Activated CD4-positive, CD25-positive, alpha-beta regulatory T cell treated with anti-CD3 and anti-CD28 coated beads, Interleukin-2, amount 50 U/mL, for 72 hours (primary cell): ENCODE results near the gene PLA2G2F.

Experiments
- DNase-seq: peaks from one replicate; pipeline ENCODE4 v3.0.0; 2021

PLA2G2F gene

DNA sequence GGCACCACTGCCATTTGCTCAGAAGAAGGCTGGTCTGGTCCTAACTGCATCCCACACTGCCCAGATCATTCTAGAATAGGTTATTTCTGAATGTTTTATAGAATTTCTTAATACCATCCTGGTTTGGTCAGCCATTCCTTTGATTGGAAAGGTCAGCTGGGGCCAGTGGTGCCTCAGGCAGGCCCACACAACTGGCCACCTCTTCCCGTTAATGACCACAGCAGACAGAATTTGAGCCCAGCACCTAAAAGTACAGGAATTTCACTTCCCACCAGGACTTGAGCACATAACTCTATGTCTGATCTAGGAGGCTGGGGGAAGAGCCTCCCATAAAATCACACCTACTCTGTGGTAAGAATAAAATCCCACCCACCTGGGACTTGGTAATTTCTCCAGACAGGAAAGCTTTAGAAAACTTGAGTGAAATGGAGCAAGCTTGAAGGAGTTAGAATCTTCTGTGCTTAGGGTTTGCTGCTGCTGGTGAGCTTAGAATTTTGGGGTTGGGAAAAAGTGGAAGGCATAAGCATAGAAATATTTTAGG is 53.8 kb downstream of the PLA2G2F start:
- DNase-seq = no peak

DNA sequence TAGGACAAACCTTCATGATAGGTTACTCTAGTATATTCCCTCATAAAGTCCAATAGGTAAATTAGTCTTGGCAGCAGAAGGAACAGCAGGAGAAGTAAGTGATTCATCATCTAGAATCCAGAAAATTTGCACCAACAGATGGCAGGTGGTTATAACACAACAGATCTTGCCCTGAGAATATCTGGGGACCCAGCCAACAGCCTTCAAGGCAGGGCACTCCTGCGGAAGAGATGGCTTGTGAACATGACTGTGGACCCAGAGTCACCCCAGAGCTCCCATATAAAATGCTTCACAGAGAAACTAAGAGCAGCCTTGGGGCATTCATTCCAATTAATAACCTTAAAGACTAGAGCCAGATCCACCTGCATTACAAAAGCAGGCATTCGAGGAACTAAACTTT is 55.1 kb downstream of the PLA2G2F start:
- DNase-seq = no peak

DNA sequence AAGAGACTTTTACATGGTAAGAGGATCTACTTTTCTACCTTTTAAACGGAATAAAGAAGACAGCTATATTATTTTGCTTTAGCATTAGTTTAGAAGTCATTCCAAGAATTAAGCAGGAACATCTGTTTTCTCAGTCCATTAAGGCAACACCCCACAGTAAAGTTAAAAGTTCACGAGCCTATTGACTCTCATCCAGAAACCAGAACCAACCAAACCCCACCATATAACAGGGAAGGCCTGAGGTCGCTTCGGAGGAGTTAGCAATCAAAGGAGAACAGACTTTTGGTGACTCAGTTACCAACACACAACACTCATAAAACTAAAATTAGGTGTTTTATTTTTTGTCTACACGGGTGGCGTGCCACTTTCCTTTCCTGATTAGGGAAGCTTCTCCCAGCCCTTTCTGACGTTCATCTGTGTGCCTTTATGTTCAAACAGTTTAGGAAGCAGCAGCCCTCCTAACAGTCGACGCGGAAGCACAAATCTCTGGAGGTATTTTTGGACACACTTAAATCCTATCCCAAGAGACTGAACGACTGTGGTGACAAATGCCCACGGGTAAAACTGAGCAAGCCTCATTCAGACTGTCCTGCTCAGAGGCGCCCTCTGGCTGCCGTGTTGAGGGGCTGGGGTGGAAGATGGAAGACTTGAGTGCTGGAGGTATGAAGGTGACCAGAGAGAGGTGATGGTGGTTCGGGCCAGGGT is 55.8 kb downstream of the PLA2G2F start:
- peak; percentile 68 for DNase-seq

DNA sequence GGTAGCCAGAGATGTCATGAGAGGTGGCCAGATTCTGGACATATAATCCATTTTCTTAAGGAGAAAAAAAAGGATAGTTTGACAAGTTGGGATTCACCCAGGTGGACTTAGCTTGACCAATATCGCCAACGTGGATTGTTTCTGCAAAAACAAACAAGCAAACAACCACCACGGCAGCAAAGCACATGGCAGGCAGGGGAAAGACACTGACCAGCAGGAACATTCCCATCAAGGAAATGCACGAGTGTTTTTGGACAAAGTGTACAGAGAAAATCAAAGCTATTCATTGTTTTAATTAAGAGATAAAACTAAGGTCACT is 56.3 kb downstream of the PLA2G2F start:
- no peak for DNase-seq

DNA sequence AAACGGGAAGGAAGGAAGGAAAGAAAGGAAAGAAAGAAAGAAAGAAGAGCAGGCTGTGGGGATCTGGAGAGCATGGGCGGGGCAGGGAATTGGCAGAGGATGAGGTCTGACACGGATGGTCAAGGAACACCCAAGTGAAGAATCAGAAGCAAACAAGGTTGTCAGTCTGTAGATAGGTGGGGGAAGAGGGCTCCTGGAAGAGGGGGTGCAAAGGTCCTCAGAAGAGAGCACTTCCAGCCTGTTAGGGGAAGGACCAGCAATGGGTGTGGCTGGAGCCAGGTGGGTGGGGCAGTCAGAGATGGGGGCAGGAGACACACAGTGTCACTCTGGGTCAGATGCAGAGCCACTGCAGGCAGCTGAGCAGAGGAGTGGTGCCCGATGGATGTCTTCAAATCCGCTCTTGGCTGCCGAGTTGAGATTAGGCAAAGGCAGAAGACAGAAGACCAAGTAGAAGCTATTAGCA is 58.2 kb downstream of the PLA2G2F start:
- no peak for DNase-seq

DNA sequence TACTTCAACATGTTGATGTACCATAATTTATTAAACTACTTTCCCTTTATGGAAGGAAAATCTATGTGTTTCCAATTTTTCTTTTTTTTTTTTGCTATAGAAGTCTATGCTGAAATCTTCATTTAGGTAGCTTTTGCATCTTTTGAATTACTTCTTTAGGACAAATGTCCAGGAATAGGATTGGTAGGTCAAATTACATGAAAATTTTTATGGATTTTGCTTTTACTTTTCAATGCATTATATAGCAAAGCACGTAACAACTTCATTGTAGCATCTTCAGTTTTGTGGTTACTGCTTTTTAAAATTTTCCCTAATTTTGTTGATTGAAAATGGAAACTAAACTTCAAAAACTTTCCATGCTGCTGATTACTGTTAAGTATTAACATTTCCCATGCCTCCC is 59.2 kb downstream of the PLA2G2F start:
- no peak for DNase-seq

DNA sequence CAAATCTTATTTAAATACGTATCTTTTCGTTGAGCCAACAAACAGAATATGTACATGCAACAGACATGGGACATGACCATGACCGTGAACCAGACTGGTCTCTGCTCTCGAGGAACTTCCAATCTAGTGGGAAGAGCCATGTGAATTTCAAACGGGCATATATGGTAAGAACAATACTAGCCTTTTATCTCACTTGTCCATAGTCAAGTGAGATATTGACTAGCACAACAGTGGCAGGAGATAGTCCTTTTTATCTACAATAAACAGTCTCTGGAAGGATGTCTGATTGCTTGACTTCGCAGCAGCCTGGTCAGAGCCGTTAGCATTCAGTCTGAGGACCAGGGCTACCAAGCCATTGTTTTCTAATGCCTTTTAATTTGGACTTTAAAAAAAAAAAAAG is 59.8 kb downstream of the PLA2G2F start:
- no peak for DNase-seq

DNA sequence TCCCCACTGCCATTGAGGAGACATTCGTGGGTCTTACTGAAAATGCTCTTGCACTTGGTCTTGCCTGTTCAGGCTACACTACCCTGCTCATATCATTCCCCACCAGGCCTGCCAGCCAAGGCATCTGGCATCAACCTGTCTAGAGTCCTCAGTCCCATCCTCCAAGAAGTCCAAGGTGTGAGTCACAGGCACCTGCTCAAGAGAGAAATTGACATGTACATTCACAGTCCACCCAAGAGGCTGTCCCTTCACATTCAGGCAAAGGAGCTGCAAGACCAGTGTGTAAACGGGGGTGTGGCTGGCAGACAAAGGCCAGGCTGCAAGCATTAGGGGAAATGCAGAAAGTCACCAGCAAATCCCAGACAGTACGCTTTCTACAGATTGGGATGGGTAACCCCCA is 60.3 kb downstream of the PLA2G2F start:
- DNase-seq = no peak

DNA sequence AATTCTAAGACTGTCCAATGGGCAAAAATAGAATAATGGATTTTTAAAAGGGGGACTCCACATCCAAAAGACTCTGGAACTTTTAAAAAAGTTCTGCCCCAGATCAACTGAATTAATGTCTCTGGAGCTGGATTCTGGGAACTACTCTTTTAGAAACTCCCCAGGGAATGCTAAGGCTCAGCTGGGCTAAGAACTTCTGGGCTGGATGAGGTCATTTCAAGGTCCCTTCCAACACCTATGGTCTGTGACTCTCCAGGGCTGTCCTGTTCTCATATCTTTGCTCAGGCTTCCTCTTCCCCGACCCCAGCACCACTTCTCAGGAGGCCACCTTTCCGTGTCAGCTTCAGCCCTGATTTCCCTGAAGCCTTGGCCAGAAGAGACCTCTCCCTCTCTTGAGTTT is 60.7 kb downstream of the PLA2G2F start:
- DNase-seq = no peak
